ENCODE results near the gene ITGB2.

Gene ITGB2

DNA sequence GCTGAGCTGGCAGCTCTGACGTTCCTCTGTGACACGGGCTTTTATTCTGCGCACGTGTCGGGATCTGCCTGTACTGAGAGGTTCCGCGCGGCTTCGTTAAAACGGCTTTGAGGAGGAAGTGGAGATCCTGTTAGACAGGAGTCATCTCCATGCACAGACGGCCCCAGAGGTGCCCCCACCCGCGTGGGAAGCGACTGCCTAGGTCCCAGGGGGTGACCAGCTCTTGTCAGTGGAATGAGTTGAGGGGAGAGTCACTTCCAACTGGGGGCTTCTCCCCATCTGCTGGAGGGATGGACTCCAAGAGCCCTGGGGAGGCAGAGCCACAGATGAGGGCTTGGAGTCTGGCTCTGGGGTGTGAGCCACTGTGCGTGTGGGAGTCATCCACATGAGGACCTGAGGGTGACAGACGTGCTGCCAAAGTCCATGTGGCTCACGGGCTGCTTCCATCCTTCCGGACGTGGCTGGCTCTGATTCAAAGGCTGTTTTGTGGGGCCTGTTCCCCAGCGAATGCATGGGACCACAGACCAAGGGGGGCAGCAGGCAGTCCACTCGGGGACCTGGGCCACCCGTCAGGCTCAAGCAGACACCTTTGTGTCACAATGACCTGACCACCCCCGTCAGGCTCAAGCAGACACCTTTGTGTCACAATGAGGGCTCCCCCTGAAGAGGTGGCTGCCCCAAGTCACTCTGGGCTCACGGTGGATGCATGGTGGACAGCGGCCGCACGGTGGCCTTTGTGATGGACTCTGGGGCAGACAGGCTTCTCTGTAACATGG lies 74.0 kb downstream of the ITGB2 start:
- DNase-seq (ENCODE audit: low spot score) = peak; percentile 20

DNA sequence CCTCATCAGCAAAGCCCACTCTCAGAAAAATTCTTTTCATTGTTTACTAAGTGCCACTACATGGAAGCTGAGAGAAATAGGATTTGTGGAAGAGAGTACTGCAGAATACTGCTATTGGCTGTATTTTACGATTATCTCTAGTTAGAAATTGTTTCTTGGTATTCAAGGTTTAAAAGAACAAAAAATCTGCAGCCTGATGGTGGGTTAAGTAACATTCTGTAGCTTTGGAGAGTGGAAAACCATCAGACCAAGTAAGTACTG lies 74.5 kb downstream of the ITGB2 start:
- DNase-seq (ENCODE audit: low spot score) = no peak

DNA sequence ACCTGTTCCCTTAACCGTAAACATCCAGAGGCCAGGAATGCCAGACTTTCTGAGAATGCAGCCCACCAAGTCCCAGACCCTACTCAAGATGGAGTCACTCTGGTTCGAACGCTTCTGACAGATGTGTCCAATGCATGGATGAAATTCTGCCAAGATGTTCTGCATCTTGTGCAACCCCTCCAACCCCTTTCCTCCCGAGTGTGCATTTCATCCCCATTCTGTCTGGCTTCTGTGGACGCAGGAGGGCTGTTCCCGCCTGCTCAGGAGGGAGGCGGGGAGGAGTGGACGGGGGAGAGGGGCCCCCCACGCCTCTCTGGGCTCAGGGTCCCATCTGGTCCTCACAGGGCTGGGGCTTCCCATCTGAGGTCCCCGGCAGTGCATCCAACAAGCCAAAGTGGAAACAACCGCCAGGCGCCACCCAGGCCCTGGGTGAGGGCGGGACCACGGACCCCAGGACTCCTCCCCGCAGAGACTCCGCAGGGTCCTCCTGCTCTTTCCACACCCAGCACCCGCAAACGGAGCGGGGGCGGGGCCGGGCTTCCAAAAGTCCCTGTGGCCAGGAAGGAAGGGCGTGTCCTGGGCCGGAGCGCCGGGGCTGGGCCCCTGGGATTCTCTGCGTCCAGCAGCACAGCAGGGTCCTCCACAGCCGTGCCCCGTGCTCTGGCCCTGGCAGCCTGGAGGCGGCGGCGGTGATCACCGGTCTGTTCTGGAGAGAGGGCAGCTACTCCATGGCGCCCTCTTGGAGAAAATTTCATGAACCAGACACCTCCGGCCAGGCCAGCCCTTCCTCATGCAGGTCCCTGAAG lies 75.1 kb downstream of the ITGB2 start:
- DNase-seq (ENCODE audit: low spot score) = peak; percentile 47

DNA sequence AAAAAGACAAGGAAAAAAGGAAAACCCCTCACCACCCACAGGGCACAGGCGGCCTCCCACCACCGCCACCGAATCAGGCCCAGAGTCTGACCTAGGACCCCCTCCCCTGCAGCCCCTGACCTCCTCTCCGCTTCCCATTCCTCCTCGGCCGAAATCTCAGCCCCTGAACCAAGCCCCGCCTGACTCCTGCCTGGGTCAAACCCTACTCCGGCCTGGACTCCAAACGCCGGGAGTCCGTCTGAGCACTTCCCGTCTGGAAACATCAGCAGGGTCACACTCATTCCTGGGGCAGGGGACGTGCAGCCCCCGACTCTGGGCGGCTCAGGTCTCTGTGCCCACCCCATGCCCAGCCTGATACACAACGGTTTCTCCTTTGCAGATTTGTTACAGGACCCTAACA lies 76.4 kb downstream of the ITGB2 start:
- no peak for DNase-seq (ENCODE audit: low spot score)

DNA sequence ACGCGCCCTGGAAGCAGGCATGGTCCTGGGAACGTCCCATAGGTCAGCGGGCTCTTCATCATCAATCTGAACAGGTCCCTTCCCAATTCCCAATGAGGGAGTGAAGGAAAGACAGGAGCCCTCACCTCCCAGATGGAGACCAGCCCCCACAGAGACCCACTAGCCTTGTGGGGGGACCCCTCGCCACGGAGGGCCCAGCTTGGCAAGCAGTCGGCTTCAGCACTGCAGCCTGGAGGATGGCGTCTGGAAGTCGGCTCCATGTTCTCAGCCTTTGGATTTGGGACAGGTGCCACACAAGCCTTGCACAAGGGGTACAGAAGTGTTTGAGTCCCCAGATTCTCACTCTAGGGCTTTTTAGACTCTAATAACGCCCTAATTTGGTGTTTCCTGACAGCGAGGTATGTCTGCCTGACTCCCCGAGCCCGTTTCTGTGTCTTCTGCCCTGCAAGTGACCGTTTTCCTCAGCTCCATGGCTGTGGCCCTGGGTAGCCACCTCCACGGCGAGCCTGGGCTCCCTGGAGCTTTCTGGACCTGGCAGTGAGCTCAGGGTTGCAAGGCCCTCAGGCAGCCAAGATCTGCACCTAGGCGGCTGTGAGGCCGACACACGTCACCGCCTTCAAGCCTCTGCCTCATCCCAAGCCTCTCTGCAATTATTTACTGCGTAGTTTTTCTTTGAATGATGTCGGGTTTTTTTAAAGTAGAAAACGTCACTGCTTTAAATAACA lies 77.8 kb downstream of the ITGB2 start:
- no peak for DNase-seq (ENCODE audit: low spot score)

DNA sequence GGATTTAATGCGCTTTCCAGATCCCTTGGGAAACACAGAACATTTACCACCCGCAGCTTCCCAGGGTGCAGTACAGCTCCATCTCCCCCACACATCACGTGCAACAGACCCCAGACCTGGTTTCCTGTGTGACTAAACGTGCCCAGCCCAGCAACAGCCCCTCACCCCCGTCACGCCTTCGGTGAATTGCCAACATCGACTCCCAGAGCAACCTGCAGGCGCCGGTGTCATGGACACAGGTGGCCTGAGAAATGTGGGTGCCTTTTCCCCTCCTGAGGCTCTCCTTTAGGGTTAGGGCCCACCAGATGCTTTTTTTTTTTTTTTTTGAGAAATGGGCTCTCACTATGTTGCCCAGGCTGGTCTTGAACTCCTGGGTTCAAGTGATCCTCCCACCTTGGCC lies 78.6 kb downstream of the ITGB2 start:
- no peak for DNase-seq (ENCODE audit: low spot score)

DNA sequence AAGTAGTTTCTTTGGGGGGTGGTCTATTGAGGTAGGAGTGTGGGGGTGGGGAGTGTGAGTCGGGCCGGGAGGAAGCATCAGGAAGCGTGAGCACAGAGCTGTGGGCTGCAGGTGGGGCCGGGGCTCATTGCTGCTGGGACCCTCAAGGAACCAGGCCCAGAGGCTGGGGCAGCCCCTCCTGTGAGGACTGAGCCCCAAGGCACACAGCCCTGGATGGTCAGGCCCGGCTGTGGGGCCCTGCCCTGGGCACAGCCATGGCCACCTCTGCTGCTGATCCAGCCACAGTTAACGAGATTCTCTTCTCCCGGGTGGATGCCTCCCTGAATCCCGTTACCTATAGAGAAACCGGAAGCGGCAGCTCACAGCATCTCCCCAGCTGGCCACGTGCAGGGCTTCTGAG lies 79.9 kb downstream of the ITGB2 start:
- DNase-seq (ENCODE audit: low spot score) = no peak

DNA sequence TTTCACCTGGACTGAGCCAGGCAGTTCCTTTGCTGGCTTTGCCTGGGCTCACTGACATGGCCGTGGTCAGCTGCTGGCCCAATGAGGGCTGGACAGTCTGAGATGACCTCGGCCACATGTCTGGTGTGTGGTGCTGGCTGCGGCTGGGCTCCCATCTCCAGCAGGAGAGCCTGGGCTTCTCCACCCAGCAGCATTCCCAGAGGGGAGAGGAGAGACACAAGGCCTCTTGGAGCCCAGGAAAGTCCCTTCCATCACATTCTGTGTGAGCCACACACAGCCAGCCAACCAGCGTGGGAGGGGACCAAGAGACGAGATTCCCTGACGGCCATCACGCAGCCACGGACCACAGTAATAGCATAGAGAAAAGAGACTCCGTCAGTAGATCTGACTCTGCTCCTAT lies 81.7 kb downstream of the ITGB2 start:
- no peak for DNase-seq (ENCODE audit: low spot score)

DNA sequence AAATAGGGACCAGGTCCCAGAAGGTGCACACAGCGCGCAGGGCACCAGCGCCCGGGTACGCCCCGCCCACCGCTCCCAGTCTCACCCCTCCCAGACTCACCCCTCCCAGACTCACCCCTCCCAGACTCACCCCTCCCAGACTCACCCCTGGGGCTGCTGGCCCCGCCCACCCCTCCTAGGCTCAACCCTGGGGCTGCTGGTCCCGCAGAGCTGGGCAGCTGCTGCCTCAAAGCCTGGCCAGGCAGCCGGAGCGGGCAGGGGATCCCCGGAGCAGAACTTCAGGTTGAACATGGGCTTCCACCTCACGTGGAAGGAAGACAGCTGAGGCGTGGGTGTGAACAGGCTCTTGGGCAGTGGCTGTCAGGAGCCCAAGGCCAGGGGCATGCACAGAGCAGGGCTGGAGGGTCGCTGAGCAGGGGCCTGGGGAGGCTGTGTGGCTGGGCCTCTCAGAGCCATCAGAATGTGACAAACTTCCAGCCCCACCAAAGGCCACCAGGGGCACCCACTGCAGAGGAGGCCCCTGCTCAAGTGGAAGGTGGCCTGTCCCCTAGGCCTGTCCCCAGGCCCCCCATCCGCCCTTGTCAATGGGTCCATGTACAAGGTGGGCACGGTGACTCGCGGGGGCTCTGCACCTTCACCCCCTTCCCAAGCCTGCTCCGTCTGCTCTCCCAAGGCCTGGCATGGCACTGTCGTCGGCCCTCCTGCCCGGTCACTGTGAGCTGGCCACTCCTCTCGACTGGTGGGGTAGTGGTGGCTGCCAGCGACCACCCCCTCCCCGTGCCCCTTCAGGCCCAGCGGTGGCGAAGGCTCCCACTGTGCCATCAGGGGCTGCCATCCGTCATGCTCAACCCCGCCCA lies 82.4 kb downstream of the ITGB2 start:
- no peak for DNase-seq (ENCODE audit: low spot score)

DNA sequence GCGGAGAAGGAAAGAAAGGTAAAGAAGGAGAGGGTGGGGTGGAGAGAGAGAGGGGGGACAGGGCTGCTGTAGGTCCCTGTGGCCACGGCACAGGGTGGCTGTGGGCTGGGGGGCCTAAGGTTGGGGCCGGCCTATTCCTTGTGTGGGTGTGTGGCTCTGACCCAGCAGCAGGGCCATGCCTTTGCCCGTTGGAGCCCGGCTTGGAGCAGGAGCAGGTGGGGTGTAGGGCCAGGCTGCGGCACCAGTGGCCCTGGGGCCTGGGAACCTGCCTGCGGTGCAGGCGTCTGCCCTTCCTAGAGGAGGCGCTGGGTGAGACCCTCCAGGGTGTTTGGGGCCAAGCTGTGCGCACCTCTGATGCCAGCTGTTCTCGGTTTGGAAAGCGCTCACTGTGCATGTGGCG lies 83.2 kb downstream of the ITGB2 start:
- no peak for DNase-seq (ENCODE audit: low spot score)

DNA sequence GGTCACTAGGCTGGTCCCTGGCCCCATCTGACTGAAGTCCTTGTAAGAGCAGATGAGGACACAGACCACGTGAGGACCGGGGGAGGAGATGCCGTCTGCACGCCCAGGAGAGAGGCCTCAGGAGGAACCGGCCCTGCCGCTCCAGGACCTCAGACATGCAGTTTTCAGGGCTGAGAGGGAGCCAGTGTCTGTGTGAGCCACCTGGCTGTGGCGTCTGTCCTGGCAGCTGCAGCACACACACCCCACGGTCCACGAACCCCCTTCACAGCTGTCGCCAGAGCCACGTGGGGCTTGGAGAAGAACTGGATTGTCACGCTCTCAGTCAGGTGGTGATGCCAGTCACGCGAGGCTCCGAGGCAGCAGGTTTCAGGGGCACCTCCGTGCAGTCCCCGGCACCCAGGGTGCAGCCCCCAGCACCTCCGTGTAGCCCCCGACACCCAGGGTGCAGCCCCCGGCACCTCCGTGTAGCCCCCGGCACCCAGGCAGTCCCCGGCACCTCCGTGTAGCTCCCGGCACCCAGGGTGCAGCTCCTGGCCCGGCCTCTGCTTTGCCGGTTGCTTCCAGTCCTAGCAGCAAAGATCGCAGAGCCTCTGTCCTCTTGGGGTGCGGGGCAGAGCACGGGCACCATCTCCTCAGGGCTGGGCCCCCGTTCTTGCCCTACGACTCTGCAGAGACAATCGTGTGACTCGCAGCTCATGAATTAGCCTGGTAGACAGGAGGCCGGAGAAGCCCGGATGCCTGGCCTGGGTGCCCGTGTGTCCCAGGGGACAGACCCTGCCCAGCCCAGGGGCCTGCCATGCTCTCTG lies 83.8 kb downstream of the ITGB2 start:
- no peak for DNase-seq (ENCODE audit: low spot score)

DNA sequence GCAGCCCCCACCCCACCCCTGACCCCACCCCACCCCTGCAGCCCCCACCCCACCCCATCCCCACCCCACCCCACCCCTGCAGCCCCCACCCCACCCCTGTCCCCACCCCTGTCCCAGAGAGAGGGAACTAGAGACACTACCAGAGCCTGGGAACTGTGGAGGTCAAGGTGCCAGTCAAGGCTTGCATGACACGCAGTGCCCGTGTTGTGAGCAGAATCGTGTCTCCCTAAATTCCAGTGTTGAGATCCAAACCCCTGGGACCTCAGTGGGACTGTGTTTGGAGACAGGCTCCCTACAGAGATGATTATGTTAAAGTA lies 84.4 kb downstream of the ITGB2 start:
- no peak for DNase-seq (ENCODE audit: low spot score)
